Right lobe of liver (tissue), 4 donors: ENCODE data around the gene OPA3.

Experiments used
- POLR2A ChIP-seq: fragments of 450-650 bp; IDR thresholded peaks from one replicate; pipeline ENCODE4 v1.6.1; 2017; ENCODE audit warnings: antibody characterized with exemption, mild to moderate bottlenecking
- TF ChIP-seq, protein P1 (sequence below), 4 donors: fragments of 200-600 bp in 3 of 4; fragments of 450-650 bp in 1 of 4; IDR thresholded peaks; one replicate each; pipeline versions ENCODE4 v1.5.1 to v1.8.0; 2016 to 2022; ENCODE audit warnings: antibody characterized with exemption in 4 of 4, mild to moderate bottlenecking in 2 of 4
- donor health status: DM: no; HTN: no; CAD: no.
- donor health status: DM: no; HTN: no; CAD: no.
- donor health status: DM: no; HTN: yes; CAD: no.

GRCh38 chr19:45506246-45506988 lies 78.2 kb downstream of the OPA3 start:
- TF ChIP-seq, protein P1, sequence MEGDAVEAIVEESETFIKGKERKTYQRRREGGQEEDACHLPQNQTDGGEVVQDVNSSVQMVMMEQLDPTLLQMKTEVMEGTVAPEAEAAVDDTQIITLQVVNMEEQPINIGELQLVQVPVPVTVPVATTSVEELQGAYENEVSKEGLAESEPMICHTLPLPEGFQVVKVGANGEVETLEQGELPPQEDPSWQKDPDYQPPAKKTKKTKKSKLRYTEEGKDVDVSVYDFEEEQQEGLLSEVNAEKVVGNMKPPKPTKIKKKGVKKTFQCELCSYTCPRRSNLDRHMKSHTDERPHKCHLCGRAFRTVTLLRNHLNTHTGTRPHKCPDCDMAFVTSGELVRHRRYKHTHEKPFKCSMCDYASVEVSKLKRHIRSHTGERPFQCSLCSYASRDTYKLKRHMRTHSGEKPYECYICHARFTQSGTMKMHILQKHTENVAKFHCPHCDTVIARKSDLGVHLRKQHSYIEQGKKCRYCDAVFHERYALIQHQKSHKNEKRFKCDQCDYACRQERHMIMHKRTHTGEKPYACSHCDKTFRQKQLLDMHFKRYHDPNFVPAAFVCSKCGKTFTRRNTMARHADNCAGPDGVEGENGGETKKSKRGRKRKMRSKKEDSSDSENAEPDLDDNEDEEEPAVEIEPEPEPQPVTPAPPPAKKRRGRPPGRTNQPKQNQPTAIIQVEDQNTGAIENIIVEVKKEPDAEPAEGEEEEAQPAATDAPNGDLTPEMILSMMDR (IDR thresholded peaks at IDR 0.05) = peak; percentile 19 to 60 (median 48)
- peak; percentile 88 for TF ChIP-seq POLR2A
